ENCODE results near the gene CACNA1S.

CACNA1S gene

GRCh38 chr1:201112173-201112731, at the start of gene CACNA1S:
Gene CACNA1S (minus strand): TSS chr1:201112426. CDS start chr1:201112339, 87 bp downstream.
- DNase-seq: peak; percentile 73

GRCh38 chr1:201157949-201158348, 45.7 kb upstream of the CACNA1S start:
- no peak for DNase-seq

- no peak for DNase-seq
Observed at GRCh38 chr1:201156819-201157218, 44.6 kb upstream of the CACNA1S start.

GRCh38 chr1:201156346-201156745, 44.1 kb upstream of the CACNA1S start:
- DNase-seq: no peak

DNA sequence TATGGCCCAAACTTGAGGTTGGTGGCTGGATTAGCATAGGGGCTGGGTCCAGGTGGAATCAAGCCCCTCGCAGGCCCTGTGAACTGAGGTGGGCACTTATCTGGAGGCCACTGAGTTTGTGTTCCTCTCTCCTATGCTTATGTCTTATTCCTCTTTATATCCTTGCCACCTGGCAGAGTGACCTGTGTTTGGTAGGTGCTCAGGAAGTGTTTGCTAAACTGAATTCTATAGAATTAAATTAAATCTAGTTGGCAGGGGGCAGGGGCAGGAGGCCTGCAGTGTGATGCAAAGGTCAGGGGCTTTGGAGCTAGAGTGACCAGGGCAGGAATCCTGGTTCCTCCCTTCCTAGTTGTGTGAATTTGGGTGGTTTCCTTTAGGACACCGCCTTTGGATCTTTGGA, 43.1 kb upstream of the CACNA1S start:
- no peak for DNase-seq

DNA sequence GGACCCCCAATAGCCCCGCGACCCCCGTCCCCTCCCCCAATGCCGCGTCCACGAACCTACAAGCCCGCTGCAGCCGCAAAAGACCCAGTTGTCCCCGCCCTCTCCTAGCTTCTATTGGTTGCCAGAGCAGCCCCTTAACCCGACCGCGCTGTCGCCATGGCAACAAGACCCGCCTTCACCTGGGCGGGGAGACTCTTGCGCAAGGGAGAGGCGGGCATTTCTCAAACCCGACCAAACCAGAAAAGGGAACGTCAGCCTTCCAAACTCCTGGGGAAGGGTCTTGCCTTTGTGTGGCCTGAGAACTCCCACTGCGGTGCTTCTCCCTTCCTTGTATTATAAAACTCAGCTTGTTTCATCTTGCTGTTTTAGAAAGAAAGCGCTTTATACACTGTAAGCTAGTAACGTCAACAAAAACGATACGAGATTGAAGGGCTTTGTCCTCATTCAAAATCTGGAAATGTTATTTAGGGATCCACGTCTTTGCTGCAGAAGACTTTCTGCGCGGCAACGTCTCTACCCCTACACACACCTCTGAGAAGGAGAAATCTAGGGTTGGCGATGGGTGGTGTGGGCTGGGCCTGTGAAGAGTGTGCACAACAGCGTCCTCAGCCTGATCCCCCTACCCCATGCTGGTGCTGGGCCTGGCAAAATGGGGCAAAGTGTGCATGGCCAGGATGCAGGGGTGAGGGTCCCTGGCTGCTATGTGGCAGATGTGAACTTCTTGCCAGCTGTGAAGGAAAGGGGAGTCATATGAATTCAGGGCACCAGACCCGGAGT, 42.4 kb upstream of the CACNA1S start, which contains the start of gene TMEM9:
Gene TMEM9 (minus strand): TSS at position 86 of the 777 bp plus-strand sequence. CDS start 551 bp downstream, outside the sequence.
- DNase-seq: peak; percentile 99

DNA sequence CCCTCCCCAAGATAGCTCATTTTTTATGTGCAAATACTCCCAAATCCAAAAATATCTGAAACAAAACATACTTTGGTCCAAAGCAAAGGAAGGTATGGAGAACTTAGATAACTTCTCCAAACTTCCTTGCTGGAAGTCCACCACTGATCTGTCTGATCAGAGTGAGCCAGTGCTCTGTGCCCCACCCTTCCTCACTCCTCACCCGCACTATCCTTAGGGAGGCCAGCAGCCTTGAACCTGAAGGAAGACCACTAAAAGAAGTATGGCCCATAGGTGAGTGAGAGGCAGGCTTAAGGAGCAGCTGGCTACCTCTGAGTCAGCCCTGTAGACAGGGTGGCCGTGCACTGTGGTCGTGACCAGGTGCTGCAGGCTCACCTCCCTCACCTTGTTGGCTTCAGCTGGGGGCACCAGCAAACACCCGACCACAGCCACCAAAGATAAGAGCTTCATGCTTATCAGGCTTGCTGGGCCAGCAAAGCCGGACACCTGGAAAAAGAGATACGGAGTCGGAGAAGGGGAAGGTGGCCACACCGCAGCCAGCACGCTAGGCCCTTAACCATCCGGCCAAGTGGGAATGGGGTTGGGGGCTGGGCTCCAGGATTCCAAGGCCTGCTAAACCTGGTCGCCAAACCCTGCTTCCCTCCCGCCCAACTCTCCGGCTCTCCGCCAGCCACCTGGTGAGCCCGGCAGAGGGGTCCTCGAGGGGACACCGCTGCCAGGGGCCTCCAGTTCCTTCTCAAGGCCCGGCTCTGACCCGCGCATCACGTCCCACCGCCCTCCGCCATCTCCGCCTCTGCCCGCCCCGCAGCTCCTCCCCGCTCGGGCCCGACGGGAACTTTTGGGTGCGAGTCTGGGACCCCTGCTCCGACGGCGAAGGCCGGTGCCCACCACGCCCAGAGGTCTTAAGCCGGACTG, 41.5 kb upstream of the CACNA1S start:
- no peak for DNase-seq

DNA sequence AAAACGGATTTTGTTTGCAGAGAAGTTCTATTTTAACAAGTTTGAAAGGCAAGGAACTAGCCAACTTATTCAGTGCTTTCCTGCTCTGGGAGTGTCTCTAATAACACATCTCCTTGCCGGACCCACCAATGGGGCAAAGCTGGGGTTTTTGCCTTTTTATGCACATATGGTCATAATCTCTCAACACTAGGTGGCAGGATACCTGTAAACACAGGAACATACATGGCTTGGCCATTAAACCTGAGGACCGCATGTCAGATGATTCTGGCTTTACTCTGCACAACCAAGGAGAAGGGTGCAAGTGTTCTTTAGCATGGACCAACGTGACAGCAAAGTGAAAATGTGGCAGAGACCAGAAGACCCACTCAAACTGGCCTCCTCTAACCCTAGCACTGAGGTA, 37.2 kb upstream of the CACNA1S start:
- DNase-seq: no peak

DNA sequence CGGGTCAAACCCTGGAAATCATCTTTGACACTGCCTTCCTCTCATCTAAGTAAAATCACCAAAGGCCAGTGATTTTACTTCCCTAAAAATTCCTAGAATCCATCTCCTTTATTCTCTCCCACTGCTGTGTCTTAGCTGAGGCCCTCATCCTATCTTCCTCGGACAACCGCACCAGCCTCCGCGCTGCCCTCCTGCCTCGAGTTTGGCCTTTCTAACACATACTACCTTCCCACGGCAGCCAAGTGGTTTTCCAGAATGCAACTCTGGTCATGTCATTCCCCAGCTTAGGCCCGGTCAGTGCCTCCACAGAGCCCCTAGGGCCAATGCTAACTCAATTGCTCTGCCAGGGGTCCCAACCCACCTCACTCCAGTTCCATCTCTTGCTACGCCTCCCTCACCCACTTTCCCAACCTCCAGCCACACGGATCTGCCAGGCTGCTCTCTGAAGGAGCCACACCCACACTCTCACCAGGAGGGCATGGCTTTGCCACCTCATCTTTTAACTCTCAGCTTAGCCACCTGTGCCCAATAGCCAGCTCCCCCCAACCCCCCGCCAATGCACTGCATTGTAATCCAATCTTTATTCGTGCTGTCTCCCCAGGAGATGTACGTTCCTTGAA, 35.3 kb upstream of the CACNA1S start:
- DNase-seq: no peak

GRCh38 chr1:201146626-201147390, 34.6 kb upstream of the CACNA1S start:
- DNase-seq: no peak

DNA sequence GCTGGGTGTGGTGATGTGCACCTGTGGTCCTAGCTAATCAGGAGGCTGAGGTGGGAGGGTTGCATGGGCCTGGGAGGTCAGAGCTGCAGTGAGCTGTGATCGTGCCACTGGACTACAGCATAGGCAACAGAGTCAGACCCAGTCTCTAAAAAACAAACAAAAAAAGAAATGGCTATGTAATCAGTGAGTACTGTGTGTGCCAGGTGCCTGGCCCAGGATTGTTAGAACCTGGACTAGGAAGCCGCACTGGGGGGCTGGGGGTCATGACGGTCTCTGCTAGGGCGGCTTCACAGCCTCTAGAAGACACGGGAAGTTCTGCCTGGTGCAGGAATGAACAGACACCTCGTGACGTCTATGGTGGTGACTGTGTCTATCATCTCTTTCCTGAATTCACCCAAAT, 33.6 kb upstream of the CACNA1S start:
- no peak for DNase-seq

- no peak for DNase-seq
Observed at GRCh38 chr1:201145132-201145531, 32.9 kb upstream of the CACNA1S start.

GRCh38 chr1:201144701-201145100, 32.5 kb upstream of the CACNA1S start:
- no peak for DNase-seq

GRCh38 chr1:201143726-201144635, 31.8 kb upstream of the CACNA1S start:
- DNase-seq: no peak

DNA sequence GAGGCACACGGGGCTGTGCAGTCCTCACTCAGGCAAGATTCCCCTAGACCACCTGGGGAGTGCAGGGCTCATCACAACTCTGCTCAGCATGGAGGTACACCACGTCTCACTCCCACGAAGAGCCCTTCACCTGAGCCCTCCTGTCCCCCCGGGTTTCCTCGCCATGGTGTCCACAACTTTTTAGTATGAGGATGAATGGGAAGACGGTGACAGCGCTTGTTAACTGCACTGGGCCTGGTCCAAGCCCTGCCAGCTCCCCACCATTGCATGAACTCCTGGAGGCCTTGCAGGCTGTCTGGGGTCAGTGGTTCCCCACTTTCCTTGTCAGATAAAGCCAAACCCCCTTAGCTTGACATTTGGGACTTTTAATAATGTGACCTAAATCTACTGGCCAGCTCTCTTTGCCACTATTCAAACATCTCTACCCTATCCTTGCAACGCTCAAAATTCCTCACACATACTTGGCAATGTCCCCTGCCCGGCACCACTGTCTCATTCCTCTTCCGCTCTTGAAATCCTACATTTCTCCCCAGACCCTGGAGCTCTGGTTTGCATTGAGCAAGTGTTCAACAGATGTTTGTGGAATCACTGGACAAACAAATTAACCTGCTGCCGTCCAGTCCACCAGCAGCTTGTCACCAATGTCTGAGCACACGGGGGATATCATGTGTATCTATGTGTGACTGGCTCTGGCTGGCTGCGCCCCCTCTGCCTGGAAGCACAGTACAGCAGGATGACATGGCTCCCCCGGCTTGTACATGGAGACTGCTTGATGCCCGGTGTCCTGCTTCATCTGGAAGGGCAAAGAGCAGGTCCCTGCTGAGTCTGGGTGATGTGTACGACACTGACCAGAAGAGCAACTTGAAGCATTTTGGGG, 30.9 kb upstream of the CACNA1S start:
- DNase-seq: no peak

DNA sequence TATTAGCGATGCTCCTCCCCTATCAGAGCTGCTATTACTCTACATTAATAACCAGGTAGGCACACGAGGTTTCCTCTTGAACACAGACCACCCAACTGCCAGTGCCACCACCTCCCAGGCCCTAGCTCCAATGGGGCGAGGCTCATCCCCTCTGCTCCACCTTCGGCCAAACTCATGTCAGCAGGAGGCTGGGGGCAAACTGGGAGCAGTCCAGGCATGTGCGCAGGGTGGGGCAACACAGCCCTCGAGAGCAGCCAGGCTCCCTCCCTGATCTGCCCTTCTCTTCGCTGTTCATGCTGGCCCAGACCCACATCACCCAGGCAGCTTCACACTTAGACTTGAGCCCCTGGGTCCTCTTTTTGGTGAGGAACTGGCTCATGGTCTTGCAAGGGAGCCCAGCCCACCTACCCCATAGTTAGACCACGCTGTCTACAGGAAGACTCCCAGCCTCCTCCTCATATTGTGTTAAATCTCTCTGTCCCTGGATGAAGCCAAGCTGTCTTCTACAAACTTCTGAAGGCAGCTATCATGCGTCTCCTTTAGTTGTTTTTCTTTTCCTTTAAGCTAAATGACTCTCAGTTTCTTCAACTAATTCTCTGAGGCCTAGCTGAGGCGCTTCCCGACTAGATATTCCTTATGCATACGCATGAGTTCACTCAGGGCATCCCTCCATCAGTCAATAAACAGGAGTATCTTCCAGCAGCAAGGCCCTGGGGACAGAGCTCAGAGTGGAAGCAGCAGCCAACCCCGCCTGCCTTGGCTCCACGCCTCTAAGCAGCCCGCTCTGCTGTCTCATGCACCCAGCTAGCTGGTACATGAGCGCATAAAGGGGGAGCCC, 30.0 kb upstream of the CACNA1S start:
- peak; percentile 70 for DNase-seq

GRCh38 chr1:201141418-201141817, 29.2 kb upstream of the CACNA1S start:
- DNase-seq: no peak

DNA sequence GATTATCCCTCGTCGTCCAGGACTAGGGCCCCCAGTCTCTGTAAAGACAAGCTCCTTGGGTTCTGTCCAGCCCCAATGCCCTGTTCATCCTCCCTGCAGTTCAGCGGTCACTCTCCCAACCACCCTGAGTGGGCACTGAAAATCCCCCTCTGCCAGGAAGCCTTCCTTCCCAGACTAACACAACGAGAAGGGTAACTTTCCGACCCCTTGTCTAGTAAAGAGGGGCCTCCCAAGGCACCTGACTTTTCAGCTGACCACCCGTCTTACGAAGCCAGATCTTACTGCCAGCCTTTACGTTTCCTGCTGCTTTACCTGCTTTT, 28.7 kb upstream of the CACNA1S start:
- DNase-seq: no peak

DNA sequence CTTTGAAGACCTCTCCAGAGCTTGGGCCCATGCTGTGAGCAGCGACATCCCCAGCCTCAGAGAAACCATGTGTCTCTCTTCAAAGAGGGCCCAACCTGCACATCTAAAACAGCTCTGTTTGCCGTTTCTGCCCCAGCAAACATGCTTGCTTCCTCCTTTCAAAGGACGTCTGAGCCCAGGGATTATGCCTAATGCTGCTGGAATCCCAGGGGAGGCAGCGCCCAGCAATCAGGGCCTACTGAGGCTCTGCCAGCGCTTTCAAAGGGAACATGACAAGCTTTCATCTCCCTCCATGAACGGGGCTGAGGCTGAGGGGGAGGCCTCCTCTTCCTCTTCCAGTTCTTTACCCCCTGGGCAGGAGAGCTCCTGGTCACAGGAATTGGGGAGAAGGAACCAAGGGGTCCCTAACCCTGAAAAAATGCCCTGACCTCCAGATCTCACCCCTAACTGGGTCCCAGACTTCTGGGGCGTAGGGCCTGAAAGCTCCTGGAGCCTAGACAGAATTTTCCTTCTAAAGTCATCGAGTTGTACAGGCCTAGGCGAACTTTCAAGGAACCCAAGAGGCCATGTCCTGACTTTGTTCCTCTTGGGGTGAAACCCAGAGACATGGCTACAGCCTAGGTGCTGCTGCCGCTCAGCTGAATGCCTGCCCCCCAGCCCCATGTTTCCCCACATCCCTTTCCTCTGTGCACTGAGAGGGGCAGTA, 28.2 kb upstream of the CACNA1S start:
- no peak for DNase-seq
